GM12874 (cell line): Measurements from ENCODE around the gene MXI1.

ENCODE experiments used
- CTCF ChIP-seq: IDR thresholded peaks from 2 replicates; pipeline ENCODE4 v1.5.1; 2011; ENCODE audit warnings: low read depth, mild to moderate bottlenecking, control low read depth, low read length, moderate library complexity; ENCODE audit not compliant: insufficient read depth

Gene MXI1

GRCh38 chr10:110220398-110220797 lies 13.0 kb downstream of the MXI1 start:
- TF ChIP-seq CTCF = no peak

- no peak for TF ChIP-seq CTCF
These were observed 13.8 kb downstream of the MXI1 start for GRCh38 chr10:110221044-110221720.

- no peak for TF ChIP-seq CTCF
These were observed 14.4 kb downstream of the MXI1 start for GRCh38 chr10:110221721-110222261.

GRCh38 chr10:110222641-110223297 lies 15.4 kb downstream of the MXI1 start:
- no peak for TF ChIP-seq CTCF

GRCh38 chr10:110223298-110223925 lies 16.0 kb downstream of the MXI1 start:
- TF ChIP-seq CTCF = no peak

GRCh38 chr10:110224992-110225391 lies 17.6 kb downstream of the MXI1 start:
- no peak for TF ChIP-seq CTCF

GRCh38 chr10:110225441-110225755 lies 18.0 kb downstream of the MXI1 start:
- TF ChIP-seq CTCF = no peak
